ENCODE measurements around the gene MCF2L. TPM values are rescaled to one million over a fixed set of nuclear protein-coding genes. Genes with fewer than 3 reads are reported as not detected.

MCF2L gene
- polyA plus RNA-seq, 1 experiment, result 0.02 TPM

DNA sequence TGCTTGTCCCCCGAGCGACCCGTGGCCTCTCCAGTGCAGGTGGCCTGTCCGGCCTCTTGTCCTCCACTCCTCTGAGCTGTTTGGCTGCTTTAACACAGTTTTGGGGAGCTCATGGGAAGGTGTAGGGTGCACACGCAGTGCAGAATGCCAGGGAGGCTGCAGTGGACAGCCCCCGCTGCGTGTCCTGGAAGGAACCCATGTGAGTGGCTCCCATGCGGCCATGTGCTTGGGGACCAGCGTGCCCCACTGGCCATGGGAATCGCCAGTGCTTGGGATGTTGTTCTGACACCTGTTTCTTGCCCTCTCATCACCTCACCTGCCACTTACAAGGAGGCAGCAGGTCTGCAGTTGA lies 114.0 kb downstream of the MCF2L start:
- CTCF ChIA-PET, result no interaction called here
- DNase-seq (ENCODE audit: low read depth), result no peak
- Histone ChIP-seq H3K4me3 (ENCODE audit: low read depth, low read length) (no peak overlapping the region), H3K36me3 (ENCODE audit: control insufficient read depth, insufficient read depth, low read length) (no peaks in the 10 kb centered on the region), H3K27me3 (ENCODE audit: control insufficient read depth, insufficient read depth, low read length) (no peaks in the 10 kb centered on the region; the same call in 1 of the 2 replicates)
- TF ChIP-seq, protein P1, sequence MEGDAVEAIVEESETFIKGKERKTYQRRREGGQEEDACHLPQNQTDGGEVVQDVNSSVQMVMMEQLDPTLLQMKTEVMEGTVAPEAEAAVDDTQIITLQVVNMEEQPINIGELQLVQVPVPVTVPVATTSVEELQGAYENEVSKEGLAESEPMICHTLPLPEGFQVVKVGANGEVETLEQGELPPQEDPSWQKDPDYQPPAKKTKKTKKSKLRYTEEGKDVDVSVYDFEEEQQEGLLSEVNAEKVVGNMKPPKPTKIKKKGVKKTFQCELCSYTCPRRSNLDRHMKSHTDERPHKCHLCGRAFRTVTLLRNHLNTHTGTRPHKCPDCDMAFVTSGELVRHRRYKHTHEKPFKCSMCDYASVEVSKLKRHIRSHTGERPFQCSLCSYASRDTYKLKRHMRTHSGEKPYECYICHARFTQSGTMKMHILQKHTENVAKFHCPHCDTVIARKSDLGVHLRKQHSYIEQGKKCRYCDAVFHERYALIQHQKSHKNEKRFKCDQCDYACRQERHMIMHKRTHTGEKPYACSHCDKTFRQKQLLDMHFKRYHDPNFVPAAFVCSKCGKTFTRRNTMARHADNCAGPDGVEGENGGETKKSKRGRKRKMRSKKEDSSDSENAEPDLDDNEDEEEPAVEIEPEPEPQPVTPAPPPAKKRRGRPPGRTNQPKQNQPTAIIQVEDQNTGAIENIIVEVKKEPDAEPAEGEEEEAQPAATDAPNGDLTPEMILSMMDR (IDR thresholded peaks at IDR 0.05; ENCODE audit: insufficient read depth, low read depth, low read length), result no peak
- POLR2A ChIA-PET, result no interaction called here

DNA sequence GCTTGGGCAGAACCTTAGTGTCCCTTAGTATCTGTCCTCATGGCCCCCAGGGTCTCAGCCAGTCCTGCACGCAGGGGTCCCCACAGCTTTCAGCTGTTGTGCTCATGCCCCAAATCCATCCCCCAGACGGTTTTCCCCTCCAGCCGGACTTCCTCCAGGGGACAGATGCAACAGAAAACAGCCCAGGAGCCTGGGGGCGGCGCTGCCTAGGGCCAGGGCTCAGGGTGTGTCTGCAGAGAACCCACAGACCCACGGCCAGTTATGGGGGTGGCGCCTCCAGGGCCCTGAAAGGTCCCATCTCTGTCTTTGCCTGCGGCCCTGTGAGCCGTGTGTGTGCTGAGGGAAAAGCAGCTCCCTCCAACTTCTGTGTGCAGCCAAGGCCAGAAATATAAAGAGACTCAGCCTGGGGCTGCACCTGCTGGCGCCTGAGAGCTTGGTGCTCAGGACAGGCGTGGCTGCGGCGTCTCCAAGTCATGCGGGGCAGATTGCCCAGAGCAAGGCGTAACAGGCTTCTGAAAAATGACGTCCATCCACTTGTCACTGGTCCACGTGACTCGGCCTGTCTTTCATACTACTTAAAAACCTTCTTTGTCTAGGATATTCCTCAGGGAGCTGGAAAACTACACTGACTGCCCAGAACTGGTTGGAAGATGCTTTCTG lies 114.5 kb downstream of the MCF2L start:
- ChIA-PET CTCF (no interaction called here), POLR2A (no interaction called here)
- TF ChIP-seq, protein P1 (IDR thresholded peaks at IDR 0.05; ENCODE audit: insufficient read depth, low read depth, low read length), result no peak

DNA sequence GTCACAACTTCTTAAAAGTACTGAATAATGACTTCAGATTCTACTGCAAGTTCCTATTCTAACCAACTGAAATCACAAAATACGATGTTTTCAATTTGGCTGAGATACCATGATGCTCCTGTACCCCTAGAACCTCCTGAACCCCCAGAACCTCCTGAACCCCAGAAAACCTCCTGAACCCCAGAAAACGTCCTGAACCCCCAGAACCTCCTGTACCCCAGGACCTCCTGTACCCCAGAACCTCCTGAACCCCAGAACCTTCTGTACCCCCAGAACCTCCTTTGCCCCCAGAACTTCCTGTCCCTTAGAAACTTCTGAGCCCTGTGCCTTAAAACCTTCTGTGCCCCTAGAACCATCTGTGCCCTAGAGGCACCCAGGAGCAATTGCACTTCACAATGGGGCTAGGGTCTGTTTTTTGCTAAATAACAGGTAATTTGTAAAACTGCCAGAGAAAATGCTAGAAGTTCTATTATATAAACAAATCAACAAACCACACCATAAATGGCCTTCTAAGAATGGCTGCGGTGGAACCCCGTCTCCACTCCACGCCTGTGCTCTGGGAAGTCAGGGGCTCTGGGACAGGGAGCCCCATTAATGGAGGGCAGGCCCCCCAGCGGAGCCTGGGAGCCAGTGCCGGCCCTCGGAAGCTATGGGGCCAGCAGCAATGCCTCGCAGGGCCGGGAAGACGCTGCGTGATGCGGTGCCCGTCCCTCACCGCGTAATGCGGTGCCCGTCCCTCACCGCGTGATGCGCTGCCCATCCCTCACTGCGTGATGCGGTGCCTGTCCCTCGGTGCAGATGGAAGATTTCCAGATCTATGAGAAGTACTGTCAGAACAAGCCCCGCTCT lies 115.3 kb downstream of the MCF2L start:
- Histone ChIP-seq H3K4me3 (ENCODE audit: low read depth, low read length) (no peak overlapping the region), H3K36me3 (ENCODE audit: control insufficient read depth, insufficient read depth, low read length) (no peaks in the 10 kb centered on the region), H3K27me3 (ENCODE audit: control insufficient read depth, insufficient read depth, low read length) (no peaks in the 10 kb centered on the region; the same call in 1 of the 2 replicates)
- no peak for DNase-seq (ENCODE audit: low read depth)
- CTCF ChIA-PET, result no interaction called here
- TF ChIP-seq, protein P1 (IDR thresholded peaks at IDR 0.05; ENCODE audit: insufficient read depth, low read depth, low read length), result 0 out of 2 replicates have a peak, but pooled peaks have one; percentile 14
- POLR2A ChIA-PET, result no interaction called here

More for the DNA sequence above, 114.5 kb downstream of the MCF2L start:
- DNase-seq (ENCODE audit: low read depth), result no peak
- no peak overlapping the region for H3K4me3 ChIP-seq (ENCODE audit: low read depth, low read length)
- H3K27me3 ChIP-seq (ENCODE audit: control insufficient read depth, insufficient read depth, low read length), result no peaks in the 10 kb centered on the region; the same call in 1 of the 2 replicates
- no peaks in the 10 kb centered on the region for H3K36me3 ChIP-seq (ENCODE audit: control insufficient read depth, insufficient read depth, low read length)

DNA sequence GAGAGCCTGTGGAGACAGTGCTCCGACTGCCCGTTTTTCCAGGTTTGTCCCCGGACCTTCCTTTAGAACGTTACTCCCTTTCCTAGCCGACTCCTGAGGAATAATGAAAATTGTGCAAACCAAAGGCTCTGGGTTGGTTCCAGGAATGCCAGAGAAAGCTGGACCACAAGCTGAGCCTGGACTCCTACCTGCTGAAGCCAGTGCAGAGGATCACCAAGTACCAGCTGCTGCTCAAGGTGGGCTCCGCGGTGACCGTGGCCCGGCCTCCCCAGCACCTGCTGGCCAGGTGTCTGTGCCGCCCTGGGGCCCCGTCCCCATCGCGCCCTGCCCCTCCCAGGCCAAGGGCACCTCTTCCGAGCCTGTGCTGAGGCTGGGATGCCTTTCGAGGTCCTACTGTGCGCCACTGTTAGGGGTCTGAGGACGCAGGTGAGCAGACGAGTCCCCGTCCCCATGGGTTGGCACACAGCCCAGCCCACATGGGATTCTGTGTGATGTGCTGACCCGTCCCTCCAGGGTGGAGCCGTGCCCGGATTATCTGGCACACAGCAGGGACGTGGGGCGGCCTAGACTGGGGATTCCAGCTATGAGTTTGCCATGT lies 116.0 kb downstream of the MCF2L start:
- CTCF ChIA-PET, result interaction anchor here (0.6 to 1.4 kb wide), 3 partner anchors 11 to 97 kb away, joined by 3 read pairs; no protein-coding TSS in a partner anchor
- POLR2A ChIA-PET, result no interaction called here
- TF ChIP-seq, protein P1 (IDR thresholded peaks at IDR 0.05; ENCODE audit: insufficient read depth, low read depth, low read length), result no peak

More for the DNA sequence above, 116.0 kb downstream of the MCF2L start:
- no peak for DNase-seq (ENCODE audit: low read depth)
- Histone ChIP-seq H3K4me3 (ENCODE audit: low read depth, low read length) (no peak overlapping the region), H3K36me3 (ENCODE audit: control insufficient read depth, insufficient read depth, low read length) (no peaks in the 10 kb centered on the region), H3K27me3 (ENCODE audit: control insufficient read depth, insufficient read depth, low read length) (peaks cover 1% of the 10 kb centered on the region)
